Peyer's patch (tissue), 4 donors: ENCODE data around the gene CDH23. TPM values are rescaled to one million over a fixed set of nuclear protein-coding genes. Genes with fewer than 3 reads are reported as not detected.

Experiments
- DNase-seq, 3 donors: peaks; one replicate each; pipeline ENCODE4 v3.0.0-alpha.2; 2017 to 2019
- H3K27ac ChIP-seq, 4 donors: fragments of 200-600 bp; sonication (generic); one replicate each; pipeline ENCODE4 v1.5.1; 2016 to 2019
- H3K27me3 ChIP-seq, 2 donors: fragments of 200-600 bp; sonication (generic); one replicate each; pipeline ENCODE4 v1.5.1; 2019
- H3K36me3 ChIP-seq, 3 donors: fragments of 200-600 bp; sonication (generic); one replicate each; pipeline ENCODE4 v1.5.1; 2016 to 2019
- H3K4me1 ChIP-seq, 4 donors: fragments of 200-600 bp; sonication (generic); one replicate each; pipeline ENCODE4 v1.5.1; 2016 to 2019
- H3K4me3 ChIP-seq, 4 donors: fragments of 200-600 bp; sonication (generic); 1 replicate in 3 of 4; 2 replicates in 1 of 4; pipeline ENCODE4 v1.5.1; 2016 to 2019; ENCODE audit warnings: mild to moderate bottlenecking in 1 of 4
- H3K9me3 ChIP-seq, 4 donors: fragments of 200-600 bp; sonication (generic); one replicate each; pipeline ENCODE4 v1.5.1; 2016 to 2019; ENCODE audit warnings: mild to moderate bottlenecking in 1 of 4
- CTCF ChIP-seq, 6 experiments: fragments of 450-650 bp in 4 of 6; fragments of 200-600 bp in 2 of 6; sonication (generic) in 1 of 6; IDR thresholded peaks; one replicate each; pipeline ENCODE4 v1.5.1; 2017 to 2019; ENCODE audit warnings: antibody characterized with exemption in 6 of 6, mild to moderate bottlenecking in 3 of 6, moderate library complexity in 1 of 6
- POLR2A ChIP-seq, 2 donors: fragments of 450-650 bp; IDR thresholded peaks; one replicate each; pipeline ENCODE4 v1.5.1; 2017; ENCODE audit warnings: antibody characterized with exemption in 2 of 2, mild to moderate bottlenecking in 2 of 2, moderate library complexity in 2 of 2
- total RNA-seq, 4 donors: library from RNA; depleted of rRNA; stranded (reverse); fragments of >200 nt; gene quantifications; one replicate each; pipeline ENCODE4 v1.1.0, GENCODE V29; 2016

The CDH23 gene
- total RNA-seq, 4 donors from 2014 or later = 3.2 to 9.9 (median 5.4) TPM

DNA sequence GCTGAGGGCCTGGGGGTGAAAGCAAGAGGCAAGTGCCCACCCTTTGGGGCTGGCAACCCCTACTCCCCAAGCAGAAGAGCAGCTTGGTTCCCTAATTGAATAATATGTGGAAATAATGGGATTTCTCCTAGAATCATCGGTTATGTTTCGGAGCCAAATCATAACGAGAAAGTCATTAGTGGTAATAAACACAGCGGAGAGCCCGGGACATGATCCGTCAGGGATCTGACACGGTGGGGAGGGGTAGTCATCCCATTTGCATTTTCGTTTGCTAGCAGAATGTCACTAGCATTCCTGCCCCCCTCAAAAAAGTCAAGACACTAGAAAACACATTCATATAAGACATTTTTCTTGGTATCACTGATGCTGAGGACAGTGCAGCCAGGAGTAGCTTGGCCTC lies 140.4 kb downstream of the CDH23 start:
- Histone ChIP-seq H3K27me3 (no peaks in the 10 kb centered on the region), H3K36me3 (no peaks in the 10 kb centered on the region), H3K4me1 (no peaks in the 10 kb centered on the region), H3K27ac (no peak overlapping the region), H3K4me3 (no peak overlapping the region), H3K9me3 (no peaks in the 10 kb centered on the region)
- no peak for TF ChIP-seq POLR2A (IDR thresholded peaks at IDR 0.05)
- TF ChIP-seq CTCF (IDR thresholded peaks at IDR 0.05) = no peak
- no peak for DNase-seq

GRCh38 chr10:71537681-71538080 lies 141.0 kb downstream of the CDH23 start:
- H3K27me3 ChIP-seq = no peaks in the 10 kb centered on the region
- no peak overlapping the region for H3K4me3 ChIP-seq
- TF ChIP-seq POLR2A (IDR thresholded peaks at IDR 0.05) (no peak), CTCF (IDR thresholded peaks at IDR 0.05) (no peak)
- H3K36me3 ChIP-seq = no peaks in the 10 kb centered on the region
- no peaks in the 10 kb centered on the region for H3K9me3 ChIP-seq
- no peak overlapping the region for H3K27ac ChIP-seq
- DNase-seq = no peak
- H3K4me1 ChIP-seq = no peaks in the 10 kb centered on the region

DNA sequence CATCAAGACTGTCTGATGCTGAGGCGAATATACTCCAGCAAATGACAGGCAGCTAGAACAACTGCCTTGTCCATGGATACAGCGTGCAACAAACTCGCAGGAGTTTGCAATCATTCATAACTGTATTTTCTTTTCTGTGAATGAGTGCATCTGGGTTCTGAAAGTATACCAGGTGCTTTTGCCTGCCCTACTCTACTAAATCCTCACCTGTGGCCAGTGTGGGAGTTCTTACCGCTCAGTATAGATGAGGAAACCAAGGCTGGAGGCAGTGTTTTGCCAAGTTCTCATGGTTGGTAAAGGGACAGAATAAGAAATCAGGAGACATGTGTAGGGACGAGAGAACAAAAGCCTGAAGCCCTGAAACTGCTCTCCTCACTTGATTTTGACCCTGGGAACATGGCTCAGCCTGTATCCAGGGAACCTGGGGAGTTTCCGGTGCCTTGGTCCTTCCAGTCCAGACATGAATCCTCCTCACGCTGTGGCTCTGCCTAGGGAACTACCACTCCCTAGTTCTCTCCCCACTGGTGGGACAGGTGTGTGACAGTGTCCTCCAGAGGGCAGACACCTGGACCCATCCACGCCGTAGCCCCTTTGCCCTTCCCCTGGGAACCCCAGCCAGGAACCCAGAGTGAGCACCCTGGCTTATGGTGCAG lies 142.0 kb downstream of the CDH23 start:
- Histone ChIP-seq H3K4me3 (no peak overlapping the region), H3K27me3 (no peaks in the 10 kb centered on the region), H3K9me3 (no peaks in the 10 kb centered on the region), H3K4me1 (no peaks in the 10 kb centered on the region), H3K36me3 (no peaks in the 10 kb centered on the region), H3K27ac (no peak overlapping the region)
- no peak for DNase-seq
- no peak for TF ChIP-seq CTCF (IDR thresholded peaks at IDR 0.05)
- TF ChIP-seq POLR2A (IDR thresholded peaks at IDR 0.05) = no peak

GRCh38 chr10:71539442-71540118 lies 142.9 kb downstream of the CDH23 start:
- DNase-seq = no peak
- H3K4me1 ChIP-seq = no peaks in the 10 kb centered on the region
- no peak for TF ChIP-seq CTCF (IDR thresholded peaks at IDR 0.05)
- no peak for TF ChIP-seq POLR2A (IDR thresholded peaks at IDR 0.05)
- H3K27me3 ChIP-seq = no peaks in the 10 kb centered on the region
- no peaks in the 10 kb centered on the region for H3K9me3 ChIP-seq
- no peaks in the 10 kb centered on the region for H3K36me3 ChIP-seq
- no peak overlapping the region for H3K4me3 ChIP-seq
- H3K27ac ChIP-seq = no peak overlapping the region

DNA sequence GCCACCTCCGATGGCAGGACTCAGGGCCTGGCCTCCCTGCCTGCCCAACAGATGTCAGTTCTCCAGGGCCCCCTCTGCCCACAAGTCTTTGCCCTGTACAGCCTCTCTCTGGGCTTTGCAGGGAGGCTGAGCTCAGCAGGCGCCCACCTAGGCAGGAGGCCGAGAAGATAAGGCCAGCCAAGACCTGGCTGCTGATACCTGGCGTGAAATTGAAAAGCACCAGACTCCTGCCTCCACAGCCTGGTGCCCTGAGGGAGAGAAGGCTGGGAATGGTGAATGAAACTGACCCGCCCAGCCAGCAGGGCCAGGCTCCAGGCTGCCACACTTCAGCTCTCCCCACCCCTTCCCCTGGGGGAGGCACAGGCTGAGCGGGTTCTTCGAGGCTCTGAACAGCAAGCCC lies 145.8 kb downstream of the CDH23 start:
- Histone ChIP-seq H3K36me3 (no peaks in the 10 kb centered on the region), H3K9me3 (no peaks in the 10 kb centered on the region), H3K27me3 (no peaks in the 10 kb centered on the region), H3K27ac (no peak overlapping the region), H3K4me1 (no peaks in the 10 kb centered on the region), H3K4me3 (no peak overlapping the region)
- TF ChIP-seq POLR2A (IDR thresholded peaks at IDR 0.05) (no peak), CTCF (IDR thresholded peaks at IDR 0.05) (no peak)
- no peak for DNase-seq
